Neural progenitor cell (in vitro differentiated cells): ENCODE measurements around the gene GRIK3. TPM values are rescaled to one million over a fixed set of nuclear protein-coding genes. Genes with fewer than 3 reads are reported as not detected.
"Not testable (repeated sequence)": the region's sequence is repeated elsewhere in the genome, so short reads cannot be mapped to it uniquely, and the experiment has no call there.

Experiments
- DNase-seq: peaks from one replicate; pipeline ENCODE4 v3.0.0-alpha.2; 2016; ENCODE audit warnings: low spot score
- H2AFZ ChIP-seq: fragments of 200-600 bp; sonication (generic); replicated peaks from 2 replicates; pipeline ENCODE4 v1.6.1; 2016; ENCODE audit warnings: antibody characterized with exemption
- H3F3A ChIP-seq: fragments of 200-600 bp; sonication (generic); 2 replicates; pipeline ENCODE4 v1.6.1; 2016; ENCODE audit warnings: antibody characterized with exemption, low read depth
- H3K27ac ChIP-seq: fragments of 200-600 bp; sonication (generic); 2 replicates; pipeline ENCODE4 v1.5.1; 2016; ENCODE audit warnings: mild to moderate bottlenecking
- H3K27me3 ChIP-seq: fragments of 200-600 bp; sonication (generic); 2 replicates; pipeline ENCODE4 v1.6.1; 2016; ENCODE audit warnings: mild to moderate bottlenecking, moderate library complexity
- H3K36me3 ChIP-seq: fragments of 200-600 bp; sonication (generic); 2 replicates; pipeline ENCODE4 v1.5.1; 2016
- H3K4me1 ChIP-seq: fragments of 200-600 bp; sonication (generic); 2 replicates; pipeline ENCODE4 v1.6.1; 2016; ENCODE audit warnings: mixed run types
- H3K4me2 ChIP-seq: fragments of 200-600 bp; sonication (generic); 2 replicates; pipeline ENCODE4 v1.6.1; 2016
- H3K4me3 ChIP-seq: fragments of 200-600 bp; sonication (generic); 2 replicates; pipeline ENCODE4 v1.5.1; 2016
- H3K79me2 ChIP-seq: fragments of 200-600 bp; sonication (generic); 2 replicates; pipeline ENCODE4 v1.6.1; 2016; ENCODE audit warnings: low read depth
- H3K9ac ChIP-seq: fragments of 200-600 bp; sonication (generic); 2 replicates; pipeline ENCODE4 v1.6.1; 2016
- H3K9me3 ChIP-seq: fragments of 200-600 bp; sonication (generic); 2 replicates; pipeline ENCODE4 v1.5.1; 2016; ENCODE audit warnings: low read depth
- H4K20me1 ChIP-seq: fragments of 200-600 bp; sonication (generic); 2 replicates; pipeline ENCODE4 v1.6.1; 2016; ENCODE audit warnings: low read depth
- H3K27ac Mint-ChIP-seq: 3 replicates; pipeline ENCODE4 v1.8.0; 2021; ENCODE audit warnings: mixed read lengths
- H3K27me3 Mint-ChIP-seq: 2 replicates; pipeline ENCODE4 v1.8.0; 2022; ENCODE audit warnings: low read depth, mild to moderate bottlenecking, inconsistent platforms, moderate library complexity, mixed read lengths; ENCODE audit not compliant: insufficient read depth
- H3K36me3 Mint-ChIP-seq: 3 replicates; pipeline ENCODE4 v1.8.0; 2021; ENCODE audit warnings: mixed read lengths
- H3K4me1 Mint-ChIP-seq: 3 replicates; pipeline ENCODE4 v1.8.0; 2021; ENCODE audit warnings: mixed read lengths
- H3K4me3 Mint-ChIP-seq: 3 replicates; pipeline ENCODE4 v1.8.0; 2021; ENCODE audit warnings: mild to moderate bottlenecking, moderate library complexity, mixed read lengths
- H3K9me3 Mint-ChIP-seq: 3 replicates; pipeline ENCODE4 v1.8.0; 2020; ENCODE audit warnings: mixed read lengths
- CTCF ChIP-seq: fragments of 200-600 bp; sonication (generic); IDR thresholded peaks from 2 replicates; pipeline ENCODE4 v1.5.1; 2017; ENCODE audit warnings: antibody characterized with exemption, mild to moderate bottlenecking
- EZH2 ChIP-seq: fragments of 200-600 bp; sonication (generic); IDR thresholded peaks from 2 replicates; pipeline ENCODE4 v1.6.1; 2017; ENCODE audit warnings: antibody characterized with exemption, mild to moderate bottlenecking, moderate library complexity
- EZH2phosphoT487 ChIP-seq: fragments of 200-600 bp; sonication (generic); IDR thresholded peaks from 2 replicates; pipeline ENCODE4 v1.6.1; 2017; ENCODE audit warnings: antibody characterized with exemption
- total RNA-seq: library from RNA; depleted of rRNA; stranded (reverse); fragments of >200 nt; gene quantifications from 2 replicates; pipeline ENCODE4 v1.2.3, GENCODE V29; 2015; ENCODE audit warnings: low replicate concordance

The GRIK3 gene
- total RNA-seq, 1 donor from 2014 or later: 1.7 TPM

DNA sequence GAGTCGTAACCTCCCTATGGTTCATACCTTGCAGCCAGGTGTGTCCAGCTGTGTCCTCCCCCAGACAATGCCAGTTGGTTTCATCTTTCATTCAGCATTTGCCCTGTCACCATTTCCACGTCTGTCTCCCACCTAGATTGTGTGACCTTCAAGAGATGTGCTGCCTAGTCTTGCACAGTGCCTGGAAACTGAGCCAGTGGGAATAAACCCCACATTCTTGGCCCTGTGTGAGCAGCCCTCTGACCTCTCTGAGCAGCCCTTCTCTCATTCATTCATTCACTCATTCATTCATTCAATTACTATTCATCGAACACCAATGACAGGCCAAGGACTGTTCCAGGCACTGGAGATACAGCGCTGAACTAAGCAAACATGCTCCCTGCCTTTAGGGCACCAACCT lies 115.7 kb downstream of the GRIK3 start:
- H3K9me3 ChIP-seq: no peaks in the 10 kb centered on the region
- no peaks in the 10 kb centered on the region for H3K79me2 ChIP-seq
- DNase-seq: no peak
- H4K20me1 ChIP-seq: peaks cover 16% of the 10 kb centered on the region
- no peaks in the 10 kb centered on the region for H3K36me3 ChIP-seq
- no peaks in the 10 kb centered on the region for H3K27me3 ChIP-seq
- no peak for TF ChIP-seq EZH2phosphoT487
- TF ChIP-seq EZH2: no peak
- TF ChIP-seq CTCF: no peak
- Mint-ChIP-seq H3K9me3 (peaks cover 6% of the 10 kb centered on the region), H3K27me3 (peaks cover 12% of the 10 kb centered on the region), H3K27ac (no peak overlapping the region), H3K4me3 (no peak overlapping the region), H3K4me1 (peaks cover 6% of the 10 kb centered on the region), H3K36me3 (no peaks in the 10 kb centered on the region)
- no peak overlapping the region for H3K4me2 ChIP-seq
- H3K4me3 ChIP-seq: no peak overlapping the region
- H3K9ac ChIP-seq: no peak overlapping the region
- H3K4me1 ChIP-seq: peaks cover 26% of the 10 kb centered on the region
- H2AFZ ChIP-seq: no peak overlapping the region
- peaks cover 5% of the 10 kb centered on the region for H3F3A ChIP-seq
- no peak overlapping the region for H3K27ac ChIP-seq

DNA sequence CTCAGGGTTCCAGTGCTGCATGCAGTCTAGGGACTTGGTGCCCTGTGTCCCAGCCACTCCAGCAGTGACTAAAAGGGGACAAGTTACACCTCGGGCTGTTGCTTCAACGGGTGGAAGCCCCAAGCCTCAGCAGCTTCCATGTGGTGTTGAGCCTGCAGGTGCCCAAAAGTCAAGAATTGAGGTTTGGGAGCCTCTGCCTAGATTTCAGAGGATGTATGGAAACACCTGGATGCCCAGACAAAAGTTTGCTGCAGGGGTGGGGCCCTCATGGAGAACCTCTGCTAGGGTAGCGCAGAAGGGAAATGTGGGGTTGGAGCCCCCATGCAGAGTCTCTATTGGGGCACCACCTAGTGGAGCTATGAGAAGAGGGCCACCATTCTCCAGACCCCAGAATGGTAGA lies 117.8 kb downstream of the GRIK3 start:
- H3K79me2 ChIP-seq, H3K36me3 Mint-ChIP-seq, H3K4me2 ChIP-seq, H3K4me3 ChIP-seq, H3F3A ChIP-seq, H3K9me3 Mint-ChIP-seq, H3K36me3 ChIP-seq, H3K9me3 ChIP-seq, H3K27ac ChIP-seq, H2AFZ ChIP-seq, H4K20me1 ChIP-seq, H3K27me3 Mint-ChIP-seq, H3K4me3 Mint-ChIP-seq, H3K27ac Mint-ChIP-seq, H3K27me3 ChIP-seq, DNase-seq, H3K9ac ChIP-seq: not testable (repeated sequence)
- peaks cover 26% of the 10 kb centered on the region for H3K4me1 ChIP-seq
- H3K4me1 Mint-ChIP-seq: peaks cover 13% of the 10 kb centered on the region

- H3K9me3 Mint-ChIP-seq: peaks cover 6% of the 10 kb centered on the region
- H3K4me3 ChIP-seq: no peak overlapping the region
- peaks cover 13% of the 10 kb centered on the region for H3K27me3 Mint-ChIP-seq
- H3K27ac ChIP-seq: no peak overlapping the region
- peak; percentile 58 for DNase-seq
- no peaks in the 10 kb centered on the region for H3K36me3 ChIP-seq
- H3K79me2 ChIP-seq: no peaks in the 10 kb centered on the region
- no peak overlapping the region for H2AFZ ChIP-seq
- no peaks in the 10 kb centered on the region for H3K9me3 ChIP-seq
- peaks cover 18% of the 10 kb centered on the region for H3K4me1 Mint-ChIP-seq
- no peak for TF ChIP-seq CTCF
- TF ChIP-seq EZH2: no peak
- no peak for TF ChIP-seq EZH2phosphoT487
- peaks cover 34% of the 10 kb centered on the region for H3K4me1 ChIP-seq
- peaks cover 4% of the 10 kb centered on the region for H3F3A ChIP-seq
- no peaks in the 10 kb centered on the region for H4K20me1 ChIP-seq
- H3K27ac Mint-ChIP-seq: no peak overlapping the region
- no peak overlapping the region for H3K4me3 Mint-ChIP-seq
- peak overlapping the region; percentile 49 for H3K4me2 ChIP-seq
- H3K36me3 Mint-ChIP-seq: no peaks in the 10 kb centered on the region
- H3K27me3 ChIP-seq: no peaks in the 10 kb centered on the region
- H3K9ac ChIP-seq: no peak overlapping the region
Observed at GRCh38 chr1:36913484-36914060, 120.7 kb downstream of the GRIK3 start.

- Histone ChIP-seq H3K9me3 (no peaks in the 10 kb centered on the region), H3K4me3 (no peak overlapping the region), H3K27me3 (no peaks in the 10 kb centered on the region), H3K27ac (no peak overlapping the region), H3F3A (peaks cover 4% of the 10 kb centered on the region), H3K36me3 (no peaks in the 10 kb centered on the region), H4K20me1 (no peaks in the 10 kb centered on the region), H3K79me2 (no peaks in the 10 kb centered on the region), H2AFZ (no peak overlapping the region), H3K9ac (no peak overlapping the region), H3K4me2 (peak overlapping the region; percentile 49), H3K4me1 (peaks cover 34% of the 10 kb centered on the region)
- H3K27ac Mint-ChIP-seq: no peak overlapping the region
- no peak for DNase-seq
- H3K27me3 Mint-ChIP-seq: peaks cover 14% of the 10 kb centered on the region
- H3K9me3 Mint-ChIP-seq: peaks cover 6% of the 10 kb centered on the region
- H3K36me3 Mint-ChIP-seq: no peaks in the 10 kb centered on the region
- H3K4me1 Mint-ChIP-seq: peaks cover 18% of the 10 kb centered on the region
- H3K4me3 Mint-ChIP-seq: no peak overlapping the region
- TF ChIP-seq EZH2phosphoT487 (no peak), CTCF (no peak), EZH2 (no peak)
Observed at GRCh38 chr1:36913016-36913415, 121.3 kb downstream of the GRIK3 start.
